Right atrium auricular region (tissue), 2 donors: ENCODE measurements around the gene TRIM47. TPM values are rescaled to one million over a fixed set of nuclear protein-coding genes. Genes with fewer than 3 reads are reported as not detected.
"Not testable (repeated sequence)": the region's sequence is repeated elsewhere in the genome, so short reads cannot be mapped to it uniquely, and the experiment has no call there.

ENCODE experiments used
- DNase-seq: peaks from one replicate; pipeline ENCODE4 v3.0.0-alpha.2; 2019; ENCODE audit warnings: low spot score
- H3K27ac ChIP-seq, 2 donors: fragments of 200-600 bp; sonication (generic); 1 replicate in 1 of 2; 2 replicates in 1 of 2; pipeline ENCODE4 v1.5.1; 2016 to 2019
- H3K27me3 ChIP-seq, 2 donors: fragments of 200-600 bp; sonication (generic); one replicate each; pipeline versions ENCODE4 v1.5.1 to v1.6.0; 2017 to 2019
- H3K36me3 ChIP-seq: fragments of 200-600 bp; sonication (generic); one replicate; pipeline ENCODE4 v1.5.1; 2016
- H3K4me1 ChIP-seq, 2 donors: fragments of 200-600 bp; sonication (generic); one replicate each; pipeline versions ENCODE4 v1.5.1 to v1.6.0; 2017 to 2019
- H3K4me3 ChIP-seq, 2 donors: fragments of 200-600 bp; sonication (generic); 1 replicate in 1 of 2; 2 replicates in 1 of 2; pipeline ENCODE4 v1.5.1; 2017 to 2019; ENCODE audit warnings: mild to moderate bottlenecking in 1 of 2, moderate library complexity in 1 of 2
- H3K9me3 ChIP-seq, 2 donors: fragments of 200-600 bp; sonication (generic); one replicate each; pipeline ENCODE4 v1.5.1; 2019
- total RNA-seq, 2 donors: library from RNA; depleted of rRNA; stranded (reverse); fragments of >200 nt; gene quantifications; one replicate each; pipeline ENCODE4 v1.1.0, GENCODE V29; 2016
- TF ChIP-seq, protein P1 (sequence below), 2 donors: fragments of 200-600 bp; sonication (generic); IDR thresholded peaks; one replicate each; pipeline ENCODE4 v1.5.1; 2019; ENCODE audit warnings: antibody characterized with exemption in 2 of 2

The TRIM47 gene
- total RNA-seq, 2 donors from 2014 or later, result 16.8 to 24.8 TPM

DNA sequence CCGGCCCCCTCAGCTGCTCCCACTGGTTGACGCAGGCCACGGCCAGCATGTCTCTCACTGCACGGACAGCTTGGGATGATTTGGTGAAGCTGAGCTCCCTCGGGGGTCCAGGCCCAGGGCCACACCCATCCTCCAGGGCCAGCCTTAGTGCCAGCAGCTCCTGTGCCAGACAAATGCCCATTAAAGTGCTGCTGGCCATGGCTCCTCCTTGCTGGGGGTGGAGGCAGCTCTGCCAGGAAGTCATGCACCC lies 2.5 kb downstream of the TRIM47 start:
- TF ChIP-seq, protein P1, sequence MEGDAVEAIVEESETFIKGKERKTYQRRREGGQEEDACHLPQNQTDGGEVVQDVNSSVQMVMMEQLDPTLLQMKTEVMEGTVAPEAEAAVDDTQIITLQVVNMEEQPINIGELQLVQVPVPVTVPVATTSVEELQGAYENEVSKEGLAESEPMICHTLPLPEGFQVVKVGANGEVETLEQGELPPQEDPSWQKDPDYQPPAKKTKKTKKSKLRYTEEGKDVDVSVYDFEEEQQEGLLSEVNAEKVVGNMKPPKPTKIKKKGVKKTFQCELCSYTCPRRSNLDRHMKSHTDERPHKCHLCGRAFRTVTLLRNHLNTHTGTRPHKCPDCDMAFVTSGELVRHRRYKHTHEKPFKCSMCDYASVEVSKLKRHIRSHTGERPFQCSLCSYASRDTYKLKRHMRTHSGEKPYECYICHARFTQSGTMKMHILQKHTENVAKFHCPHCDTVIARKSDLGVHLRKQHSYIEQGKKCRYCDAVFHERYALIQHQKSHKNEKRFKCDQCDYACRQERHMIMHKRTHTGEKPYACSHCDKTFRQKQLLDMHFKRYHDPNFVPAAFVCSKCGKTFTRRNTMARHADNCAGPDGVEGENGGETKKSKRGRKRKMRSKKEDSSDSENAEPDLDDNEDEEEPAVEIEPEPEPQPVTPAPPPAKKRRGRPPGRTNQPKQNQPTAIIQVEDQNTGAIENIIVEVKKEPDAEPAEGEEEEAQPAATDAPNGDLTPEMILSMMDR (IDR thresholded peaks at IDR 0.05), result no peak
- Histone ChIP-seq H3K9me3 (no peaks in the 10 kb centered on the region), H3K4me3 (peak overlapping the region in 1 of 2 donors; percentile 63), H3K27me3 (no peaks in the 10 kb centered on the region), H3K4me1 (peaks cover 0 to 66% of the 10 kb centered on the region in 2 donors), H3K27ac (peak overlapping the region; percentile 93 to 94), H3K36me3 (peaks cover 20% of the 10 kb centered on the region)
- DNase-seq, result no peak

DNA sequence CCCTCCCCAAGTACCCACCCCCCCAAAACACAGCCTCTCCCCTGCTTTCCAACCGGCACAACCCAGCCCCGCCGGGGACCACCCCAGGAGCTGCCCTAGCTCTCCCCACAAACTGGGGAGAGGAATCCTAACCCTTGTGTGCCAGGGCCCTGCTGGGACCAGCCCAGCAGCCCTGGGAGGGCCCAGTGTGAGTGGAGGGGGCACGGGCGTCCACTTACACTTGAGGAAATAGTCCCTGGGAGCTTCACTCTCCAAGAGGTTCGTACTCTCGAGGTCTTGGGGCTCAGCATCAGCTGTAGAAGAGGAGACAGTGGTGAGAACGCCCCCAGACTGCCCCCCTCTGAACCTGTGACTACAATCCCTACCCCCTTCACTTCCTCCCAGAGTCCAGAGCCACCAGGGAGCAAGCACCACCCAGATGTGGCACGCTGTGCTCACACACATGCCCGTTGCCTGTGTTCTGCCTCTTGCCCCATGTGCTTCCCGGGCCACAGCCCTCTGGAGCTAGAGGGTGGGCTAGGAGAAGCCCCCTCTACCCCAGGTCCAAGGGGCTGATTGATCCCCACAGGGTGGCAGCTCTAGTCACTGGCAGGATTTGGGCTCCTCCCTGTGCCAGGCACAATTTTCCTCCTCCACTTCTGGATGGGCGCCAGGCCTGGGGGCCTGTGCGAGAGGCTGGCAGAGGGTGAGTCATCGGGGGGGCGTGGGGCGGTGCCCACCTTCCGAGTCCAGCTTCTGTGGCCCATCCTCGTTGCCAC lies 3.0 kb downstream of the TRIM47 start:
- H3K27me3 ChIP-seq, result no peaks in the 10 kb centered on the region
- DNase-seq, result no peak
- H3K9me3 ChIP-seq, result no peaks in the 10 kb centered on the region
- H3K4me1 ChIP-seq, result peaks cover 0 to 72% of the 10 kb centered on the region in 2 donors
- H3K4me3 ChIP-seq, result peak overlapping the region in 1 of 2 donors; percentile 63
- peak overlapping the region; percentile 93 to 94 for H3K27ac ChIP-seq
- TF ChIP-seq, protein P1 (IDR thresholded peaks at IDR 0.05), result no peak
- H3K36me3 ChIP-seq, result peaks cover 20% of the 10 kb centered on the region

DNA sequence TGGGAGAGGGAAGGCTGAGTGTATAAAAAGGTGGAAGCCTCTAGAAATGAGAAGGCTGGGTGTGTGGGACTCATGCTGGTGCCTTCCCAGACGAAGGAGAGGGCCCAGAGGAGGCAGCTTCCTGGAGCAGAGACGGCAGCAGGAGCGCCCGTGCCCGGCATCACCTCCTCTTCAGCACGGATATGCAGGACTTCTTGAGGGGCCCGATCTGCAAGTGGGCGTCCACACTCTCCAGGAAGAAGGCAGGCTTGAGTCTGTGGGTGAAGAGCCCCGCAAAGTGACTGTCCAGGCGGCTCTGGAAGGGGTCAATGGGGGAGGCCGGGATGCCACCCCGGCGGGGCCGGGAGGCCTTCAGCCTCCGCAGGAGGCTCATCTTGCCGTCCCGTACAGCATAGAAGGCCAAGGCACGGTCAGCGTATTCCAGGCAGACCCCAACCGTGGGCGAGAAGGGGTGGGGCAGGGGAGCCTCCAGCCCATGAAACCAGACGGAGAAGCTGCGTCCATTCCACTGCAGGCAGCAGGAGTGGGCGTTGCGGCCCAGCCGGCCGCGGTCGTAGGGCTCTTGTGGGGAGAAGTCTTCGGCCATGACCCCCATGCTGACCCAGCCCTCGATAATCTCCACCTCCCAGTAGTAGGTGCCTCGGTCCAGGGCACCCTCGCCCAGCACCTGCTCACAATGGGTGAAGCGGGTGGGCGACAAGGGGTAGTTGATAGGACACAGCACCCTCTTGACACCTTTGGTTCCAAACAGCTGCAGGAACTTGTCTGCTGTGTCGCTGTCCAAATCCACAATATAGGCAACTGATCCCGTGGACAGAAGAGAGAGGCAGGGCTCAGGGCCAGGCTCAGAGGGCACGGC lies 3.8 kb downstream of the TRIM47 start:
- Histone ChIP-seq H3K27ac (peak overlapping the region; percentile 93 to 94), H3K36me3 (peaks cover 20% of the 10 kb centered on the region)
- DNase-seq, result no peak

DNA sequence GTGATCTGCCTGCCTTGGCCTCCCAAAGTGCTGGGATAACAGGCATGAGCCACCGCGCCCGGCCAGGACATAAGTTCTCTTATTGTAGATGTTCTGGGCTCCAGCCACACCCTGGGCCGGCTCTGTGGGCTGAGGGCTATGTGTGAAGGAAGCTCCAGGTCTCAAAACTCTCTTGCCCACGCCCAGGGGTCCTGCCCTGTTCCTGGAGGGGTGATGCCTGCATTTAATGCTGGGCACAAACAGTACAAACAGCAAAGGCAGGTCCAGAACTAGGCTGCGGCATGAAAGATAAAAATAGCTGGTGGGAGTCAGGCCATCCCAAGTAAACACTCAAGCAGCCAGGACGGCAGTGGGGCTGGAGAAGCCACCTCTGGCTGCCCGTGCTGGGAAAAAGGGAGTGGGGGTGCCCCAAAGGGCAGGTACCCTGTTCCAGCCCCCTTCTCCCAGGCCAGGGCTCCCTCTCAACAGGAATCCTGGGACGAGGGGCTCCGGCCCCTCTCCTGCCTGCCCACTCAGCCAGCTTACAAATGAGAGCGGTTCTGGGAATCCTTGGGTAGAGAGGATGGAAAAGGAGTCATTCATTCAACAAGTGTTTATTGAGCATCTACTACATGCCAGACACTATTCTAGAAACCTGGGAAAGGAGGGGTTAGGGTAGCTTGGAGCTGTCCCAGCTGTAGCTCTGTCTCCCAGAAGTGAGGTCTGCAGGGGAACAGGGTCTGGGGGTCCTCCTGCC lies 4.6 kb downstream of the TRIM47 start:
- no peak for DNase-seq
- peaks cover 0 to 82% of the 10 kb centered on the region in 2 donors for H3K4me1 ChIP-seq
- peaks cover 20% of the 10 kb centered on the region for H3K36me3 ChIP-seq
- TF ChIP-seq, protein P1 (IDR thresholded peaks at IDR 0.05), result no peak
- peak overlapping the region; percentile 91 to 94 for H3K27ac ChIP-seq
- H3K4me3 ChIP-seq, result no peak overlapping the region
- H3K27me3 ChIP-seq, result no peaks in the 10 kb centered on the region
- H3K9me3 ChIP-seq, result no peaks in the 10 kb centered on the region

More for the DNA sequence above, 3.8 kb downstream of the TRIM47 start:
- no peaks in the 10 kb centered on the region for H3K9me3 ChIP-seq
- no peak overlapping the region for H3K4me3 ChIP-seq
- H3K27me3 ChIP-seq, result no peaks in the 10 kb centered on the region
- H3K4me1 ChIP-seq, result peaks cover 0 to 80% of the 10 kb centered on the region in 2 donors
- TF ChIP-seq, protein P1 (IDR thresholded peaks at IDR 0.05), result no peak

DNA sequence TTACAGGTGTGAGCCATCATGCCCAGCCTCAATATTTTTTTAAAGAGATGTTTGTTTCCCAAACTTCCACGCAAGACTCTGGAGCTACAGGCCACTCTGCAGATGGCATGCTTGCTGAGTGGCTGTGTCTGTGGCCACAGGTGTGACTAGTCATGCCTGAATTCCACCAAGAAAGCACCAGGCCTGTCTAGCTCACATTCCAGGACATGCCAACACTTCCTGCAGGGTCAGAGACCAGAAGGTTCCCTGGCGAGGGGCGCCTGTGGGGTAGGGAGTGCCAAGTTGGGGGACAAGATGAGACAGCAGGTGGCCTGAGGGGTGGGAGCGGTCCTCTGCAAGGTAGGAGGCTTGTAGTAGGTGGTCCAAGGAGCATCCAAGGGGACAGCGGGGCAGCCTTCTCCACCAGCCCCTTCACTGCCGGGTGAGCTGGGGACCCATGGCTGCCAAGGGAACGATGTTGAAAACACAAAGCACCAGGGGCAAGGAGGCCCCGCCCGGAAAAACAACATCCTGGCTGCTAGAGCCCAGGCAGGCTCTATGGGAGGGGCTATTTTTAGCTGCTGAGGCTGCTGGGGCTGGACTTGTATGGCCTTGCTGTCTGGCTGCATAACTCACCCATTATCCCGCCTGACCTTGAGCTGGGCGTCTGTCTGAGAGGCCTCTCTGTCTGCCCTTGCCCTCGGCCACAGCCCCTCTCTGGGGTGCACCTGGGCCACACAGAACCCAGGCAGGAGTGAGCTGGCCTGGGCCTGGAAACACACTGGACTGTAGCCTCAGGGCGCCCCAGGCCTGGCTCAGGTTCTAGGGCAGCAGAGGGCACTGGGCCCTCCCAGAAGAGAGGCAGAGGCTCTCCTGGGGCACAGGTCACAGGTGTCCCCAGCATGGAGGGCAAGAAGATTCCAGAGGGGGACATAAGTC lies 5.7 kb downstream of the TRIM47 start:
- H3K4me1 ChIP-seq, result peaks cover 0 to 86% of the 10 kb centered on the region in 2 donors
- no peak overlapping the region for H3K4me3 ChIP-seq
- no peaks in the 10 kb centered on the region for H3K9me3 ChIP-seq
- H3K27ac ChIP-seq, result peak overlapping the region; percentile 91 to 94
- peaks cover 20% of the 10 kb centered on the region for H3K36me3 ChIP-seq
- H3K27me3 ChIP-seq, result no peaks in the 10 kb centered on the region
- DNase-seq, result peak; percentile 95
- TF ChIP-seq, protein P1 (IDR thresholded peaks at IDR 0.05), result no peak

DNA sequence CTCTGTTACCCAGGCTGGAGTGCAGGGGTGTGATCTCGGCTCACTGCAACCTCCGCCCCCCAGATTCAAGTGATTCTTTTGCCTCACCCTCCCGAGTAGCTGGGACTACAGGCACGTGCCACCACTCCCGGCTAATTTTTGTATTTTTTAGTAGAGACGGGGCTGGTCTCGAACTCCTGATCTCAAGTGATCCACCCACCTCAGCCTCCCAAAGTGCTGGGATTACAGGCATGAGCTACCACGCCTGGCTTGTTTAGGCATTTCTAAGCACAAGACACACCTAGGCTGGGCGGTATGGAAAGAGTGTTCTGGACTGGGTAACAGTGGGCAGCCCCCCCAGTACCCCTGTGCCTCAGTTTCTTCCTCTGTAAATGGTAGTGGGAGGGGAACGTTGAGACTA lies 8.2 kb downstream of the TRIM47 start:
- not testable (repeated sequence) for H3K9me3 ChIP-seq, DNase-seq, H3K27me3 ChIP-seq, H3K4me3 ChIP-seq
- Histone ChIP-seq H3K4me1 (peaks cover 0 to 61% of the 10 kb centered on the region in 2 donors), H3K36me3 (peaks cover 15% of the 10 kb centered on the region), H3K27ac (peak overlapping the region; percentile 85 to 88)
